Endothelial cell of umbilical vein (primary cell): ENCODE data around the gene RNF175. TPM values are rescaled to one million over a fixed set of nuclear protein-coding genes. Genes with fewer than 3 reads are reported as not detected.

Source experiments
- BruUV-seq: library from RNA; stranded (reverse); fragments of 400-500 nt; replicated peaks from 2 replicates; lab custom pipeline; 2021; lab: Mats Ljungman, UMichigan
- CTCF ChIA-PET: fragments of 300-600, 350-600 bp; sonication (Branson Sonifier 250); formaldehyde crosslinking; loops from one replicate; lab custom pipeline; 2021; ENCODE audit warnings: antibody characterized with exemption, inconsistent platforms; lab: Charles Lee
- POLR2A ChIA-PET: fragments of 300-600, 350-600 bp; sonication (Branson Sonifier 250); formaldehyde crosslinking; loops from one replicate; lab custom pipeline; 2021; ENCODE audit warnings: antibody characterized with exemption, inconsistent platforms; lab: Charles Lee
- DNase-seq: peaks from one replicate; pipeline ENCODE4 v3.0.0-alpha.2; 2011; ENCODE audit warnings: low read depth, low spot score
- FAIRE-seq: peaks from 2 replicates; lab custom pipeline; 2011; peaks lifted over from hg19 to GRCh38; lab: Jason Lieb, UNC
- H2AFZ ChIP-seq: 2 replicates; pipeline ENCODE4 v1.6.0; 2012; ENCODE audit warnings: low read depth, low read length, control low read depth, inconsistent platforms
- H3K27ac ChIP-seq: 2 replicates; pipeline ENCODE4 v1.5.1; 2011; ENCODE audit warnings: low read depth, mild to moderate bottlenecking, control low read depth, low read length, moderate library complexity; ENCODE audit not compliant: insufficient read depth
- H3K27me3 ChIP-seq, 2 experiments: 2 replicates each; pipeline versions ENCODE4 v1.6.0 to v1.6.1; 2011; ENCODE audit warnings: low read length in 2 of 2, mixed read lengths in 1 of 2; ENCODE audit not compliant: control insufficient read depth in 2 of 2, insufficient read depth in 2 of 2
- H3K36me3 ChIP-seq, 2 experiments: 2 replicates in 1 of 2; 3 replicates in 1 of 2; pipeline ENCODE4 v1.5.1; 2011; ENCODE audit warnings: low read length in 2 of 2, mild to moderate bottlenecking in 1 of 2, moderate library complexity in 1 of 2; ENCODE audit not compliant: control insufficient read depth in 2 of 2, insufficient read depth in 2 of 2; ENCODE audit errors: extremely low read depth in 1 of 2
- H3K4me1 ChIP-seq: 3 replicates; pipeline ENCODE4 v1.5.1; 2011; ENCODE audit warnings: mild to moderate bottlenecking, low read length; ENCODE audit not compliant: control insufficient read depth, insufficient read depth; ENCODE audit errors: extremely low read depth
- H3K4me2 ChIP-seq: 2 replicates; pipeline ENCODE4 v1.6.1; 2011; ENCODE audit warnings: low read length, control low read depth, mixed read lengths; ENCODE audit not compliant: insufficient read depth
- H3K4me3 ChIP-seq, 3 experiments: fragments of 200-600 bp in 1 of 3; sonication (generic), shearing (Covaris generic) in 1 of 3; replicated peaks in 1 of 3; 2 replicates each; pipeline ENCODE4 v1.5.1; 2011 to 2016; ENCODE audit warnings: control low read depth in 3 of 3, low read length in 3 of 3, mild to moderate bottlenecking in 2 of 3, inconsistent platforms in 1 of 3, low read depth in 1 of 3, moderate library complexity in 1 of 3; ENCODE audit not compliant: insufficient read depth in 1 of 3
- H3K79me2 ChIP-seq: 2 replicates; pipeline ENCODE4 v1.6.0; 2012; ENCODE audit warnings: low read length, inconsistent platforms; ENCODE audit not compliant: control insufficient read depth, insufficient read depth
- H3K9ac ChIP-seq: replicated peaks from 2 replicates; pipeline ENCODE3; 2011; ENCODE audit warnings: low read length, control low read depth; ENCODE audit not compliant: insufficient read depth; ENCODE audit errors: extremely low read depth
- H3K9me1 ChIP-seq: replicated peaks from 3 replicates; pipeline ENCODE4 v1.6.0; 2011; ENCODE audit warnings: mild to moderate bottlenecking, low read length; ENCODE audit not compliant: control insufficient read depth, insufficient read depth; ENCODE audit errors: extremely low read depth
- H3K9me3 ChIP-seq: replicated peaks from 2 replicates; pipeline ENCODE4 v1.5.1; 2012; ENCODE audit warnings: low read length, inconsistent platforms; ENCODE audit not compliant: control insufficient read depth, insufficient read depth
- H4K20me1 ChIP-seq: replicated peaks from 2 replicates; pipeline ENCODE3; 2011; ENCODE audit warnings: mild to moderate bottlenecking, low read length; ENCODE audit not compliant: control insufficient read depth, insufficient read depth; ENCODE audit errors: extremely low read depth
- CTCF ChIP-seq, 2 donors: IDR thresholded peaks; 1 replicate in 1 of 2; 2 replicates in 1 of 2; pipeline ENCODE4 v1.5.1; 2011; ENCODE audit warnings: low read length in 2 of 2, mild to moderate bottlenecking in 2 of 2, moderate library complexity in 2 of 2, control low read depth in 1 of 2, inconsistent platforms in 1 of 2, low read depth in 1 of 2; ENCODE audit not compliant: insufficient read depth in 1 of 2; ENCODE audit errors: extremely low read depth in 1 of 2
- EZH2 ChIP-seq: IDR thresholded peaks from 2 replicates; pipeline ENCODE4 v1.6.1; 2012; ENCODE audit warnings: borderline replicate concordance, low read depth, mild to moderate bottlenecking, moderate library complexity, low read length, inconsistent platforms; ENCODE audit not compliant: severe bottlenecking
- FOS ChIP-seq: IDR thresholded peaks from 2 replicates; pipeline ENCODE4 v1.6.1; 2011; ENCODE audit warnings: mild to moderate bottlenecking, low read length, moderate library complexity, borderline replicate concordance; ENCODE audit not compliant: insufficient read depth
- GATA2 ChIP-seq: IDR thresholded peaks from 2 replicates; pipeline ENCODE4 v1.7.0; 2011; ENCODE audit warnings: low read depth, mild to moderate bottlenecking, moderate library complexity, mixed read lengths, low read length; ENCODE audit not compliant: insufficient read length, insufficient read depth
- JUN ChIP-seq: IDR thresholded peaks from 2 replicates; pipeline ENCODE4 v1.6.1; 2011; ENCODE audit warnings: borderline replicate concordance, low read depth; ENCODE audit not compliant: insufficient read length, insufficient read depth
- MAX ChIP-seq: IDR thresholded peaks from 2 replicates; pipeline ENCODE4 v1.6.1; 2011; ENCODE audit not compliant: insufficient read depth, insufficient read length
- MYC ChIP-seq: IDR thresholded peaks from one replicate; pipeline ENCODE4 v1.6.1; 2011; ENCODE audit warnings: mild to moderate bottlenecking, low read depth, low read length
- POLR2A ChIP-seq: IDR thresholded peaks from 2 replicates; pipeline ENCODE4 v1.6.1; 2012; ENCODE audit warnings: low read depth, mild to moderate bottlenecking, control low read depth, low read length
- POLR2AphosphoS5 ChIP-seq: IDR thresholded peaks from 2 replicates; pipeline ENCODE4 v1.6.1; 2012; ENCODE audit warnings: low read depth, mild to moderate bottlenecking, control low read depth, low read length, moderate library complexity; ENCODE audit not compliant: insufficient read depth
- dilution Hi-C: fragments of 300-500 bp; cut with MboI; formaldehyde crosslinking; loops from one replicate; pipeline ENCODE4 v1.15.0; 2019; ENCODE audit warnings: low sequenced_read_pairs; ENCODE audit not compliant: extremely low pct_ligation_motif_present
- intact Hi-C: fragments of 100-400 bp; cut with micrococcal nuclease; formaldehyde crosslinking; loops from one replicate; pipeline ENCODE4 v1.10.0; 2022
- polyA plus RNA-seq, 4 experiments: library from polyadenylated mRNA; depleted of rRNA in 3 of 4; stranded (reverse) in 3 of 4; unstranded in 1 of 4; fragments of >200 nt; gene quantifications; 2 replicates each; pipeline versions ENCODE4 v1.2.1 to v1.2.3, GENCODE V29; 2011 to 2012; ENCODE audit warnings: missing spikeins in 1 of 4
- total RNA-seq: library from RNA; stranded (reverse); gene quantifications from 2 replicates; pipeline ENCODE4 v1.2.3, GENCODE V29; 2021

The RNF175 gene
- total and polyA plus RNA-seq, 2 donors (not counting 3 experiments of a cell fraction or from before 2014, with no cell fraction given) = not detected

- Histone ChIP-seq H3K9ac (no peak overlapping the region), H2AFZ (no peak overlapping the region), H3K27ac (no peak overlapping the region), H3K4me2 (no peak overlapping the region), H3K27me3 (peaks cover 0 to 3% of the 10 kb centered on the region in 2 experiments), H3K4me1 (no peaks in the 10 kb centered on the region), H3K9me3 (no peaks in the 10 kb centered on the region), H4K20me1 (no peaks in the 10 kb centered on the region), H3K36me3 (no peaks in the 10 kb centered on the region), H3K4me3 (no peak overlapping the region), H3K79me2 (no peaks in the 10 kb centered on the region), H3K9me1 (no peaks in the 10 kb centered on the region)
- no peak for TF ChIP-seq EZH2
- TF ChIP-seq JUN = no peak
- TF ChIP-seq POLR2A = no peak
- no peak for TF ChIP-seq GATA2
- no peak for TF ChIP-seq POLR2AphosphoS5
- no peak for TF ChIP-seq MAX
- TF ChIP-seq FOS = no peak
- TF ChIP-seq MYC = no peak
- no peak for TF ChIP-seq CTCF (IDR thresholded peaks at IDR 0.05; ENCODE audit: extremely low read depth in 1 of 2, insufficient read depth in 1 of 2, low read depth in 1 of 2, low read length in 2 of 2)
- FAIRE-seq = no peak
- dilution Hi-C loops = no loop called here
- no peak for DNase-seq
- POLR2A ChIA-PET = no interaction called here
- intact Hi-C loops = loop anchor here (2.0 kb wide), 1 partner anchor 15 kb away; no protein-coding TSS in a partner anchor
- BruUV-seq = no TSS peak
- CTCF ChIA-PET = no interaction called here
These were observed 97.9 kb downstream of the RNF175 start for GRCh38 chr4:153661908-153662307.
